WERI-Rb-1 (cell line): ENCODE data around the gene LIN7B.

ENCODE experiments used
- DNase-seq: peaks from one replicate; pipeline ENCODE4 v3.0.0-alpha.2; 2020
- H3K27ac ChIP-seq: fragments of 250-450 bp; sonication (Bioruptor Pico); 2 replicates; pipeline ENCODE4 v1.5.1; 2020; ENCODE audit warnings: mild to moderate bottlenecking, moderate library complexity
- H3K27me3 ChIP-seq: fragments of 250-450 bp; sonication (Bioruptor Pico); 2 replicates; pipeline ENCODE4 v1.5.1; 2021; ENCODE audit warnings: mild to moderate bottlenecking, low read depth, moderate library complexity; ENCODE audit not compliant: insufficient read depth, severe bottlenecking
- H3K36me3 ChIP-seq: fragments of 250-450 bp; sonication (Bioruptor Pico); 2 replicates; pipeline ENCODE4 v1.5.1; 2020; ENCODE audit warnings: mild to moderate bottlenecking, moderate library complexity
- H3K4me3 ChIP-seq: 2 replicates; pipeline ENCODE4 v1.5.1; 2011; ENCODE audit warnings: low read depth, mild to moderate bottlenecking, control low read depth, low read length
- H3K9me3 ChIP-seq: fragments of 250-450 bp; sonication (Bioruptor Pico); 2 replicates; pipeline ENCODE4 v1.5.1; 2021; ENCODE audit warnings: mild to moderate bottlenecking, moderate library complexity; ENCODE audit not compliant: severe bottlenecking
- TF ChIP-seq, protein P1 (sequence below): IDR thresholded peaks from 2 replicates; pipeline ENCODE4 v1.5.1; 2011; ENCODE audit warnings: low read depth, mild to moderate bottlenecking, control low read depth, inconsistent platforms, low read length

LIN7B gene

DNA sequence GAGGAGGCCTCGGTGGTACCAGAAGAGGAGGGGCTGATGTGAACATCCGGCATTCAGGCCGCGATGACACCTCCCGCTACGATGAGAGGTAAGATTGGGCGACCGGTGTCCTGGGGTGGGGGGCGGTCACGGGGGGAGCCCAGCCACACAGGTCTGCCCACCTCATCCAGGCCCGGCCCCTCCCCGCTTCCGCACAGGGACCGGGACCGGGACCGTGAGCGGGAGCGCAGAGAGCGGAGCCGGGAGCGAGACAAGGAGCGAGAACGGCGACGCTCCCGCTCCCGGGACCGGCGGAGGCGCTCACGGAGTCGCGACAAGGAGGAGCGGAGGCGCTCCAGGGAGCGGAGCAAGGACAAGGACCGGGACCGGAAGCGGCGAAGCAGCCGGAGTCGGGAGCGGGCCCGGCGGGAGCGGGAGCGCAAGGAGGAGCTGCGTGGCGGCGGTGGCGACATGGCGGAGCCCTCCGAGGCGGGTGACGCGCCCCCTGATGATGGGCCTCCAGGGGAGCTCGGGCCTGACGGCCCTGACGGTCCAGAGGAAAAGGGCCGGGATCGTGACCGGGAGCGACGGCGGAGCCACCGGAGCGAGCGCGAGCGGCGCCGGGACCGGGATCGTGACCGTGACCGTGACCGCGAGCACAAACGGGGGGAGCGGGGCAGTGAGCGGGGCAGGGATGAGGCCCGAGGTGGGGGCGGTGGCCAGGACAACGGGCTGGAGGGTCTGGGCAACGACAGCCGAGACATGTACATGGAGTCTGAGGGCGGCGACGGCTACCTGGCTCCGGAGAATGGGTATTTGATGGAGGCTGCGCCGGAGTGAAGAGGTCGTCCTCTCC, 6.3 kb upstream of the LIN7B start:
- no peak for DNase-seq
- Histone ChIP-seq H3K27ac (no peak overlapping the region), H3K27me3 (no peaks in the 10 kb centered on the region), H3K4me3 (no peak overlapping the region), H3K36me3 (peaks cover 73% of the 10 kb centered on the region), H3K9me3 (no peaks in the 10 kb centered on the region)
- TF ChIP-seq, protein P1, sequence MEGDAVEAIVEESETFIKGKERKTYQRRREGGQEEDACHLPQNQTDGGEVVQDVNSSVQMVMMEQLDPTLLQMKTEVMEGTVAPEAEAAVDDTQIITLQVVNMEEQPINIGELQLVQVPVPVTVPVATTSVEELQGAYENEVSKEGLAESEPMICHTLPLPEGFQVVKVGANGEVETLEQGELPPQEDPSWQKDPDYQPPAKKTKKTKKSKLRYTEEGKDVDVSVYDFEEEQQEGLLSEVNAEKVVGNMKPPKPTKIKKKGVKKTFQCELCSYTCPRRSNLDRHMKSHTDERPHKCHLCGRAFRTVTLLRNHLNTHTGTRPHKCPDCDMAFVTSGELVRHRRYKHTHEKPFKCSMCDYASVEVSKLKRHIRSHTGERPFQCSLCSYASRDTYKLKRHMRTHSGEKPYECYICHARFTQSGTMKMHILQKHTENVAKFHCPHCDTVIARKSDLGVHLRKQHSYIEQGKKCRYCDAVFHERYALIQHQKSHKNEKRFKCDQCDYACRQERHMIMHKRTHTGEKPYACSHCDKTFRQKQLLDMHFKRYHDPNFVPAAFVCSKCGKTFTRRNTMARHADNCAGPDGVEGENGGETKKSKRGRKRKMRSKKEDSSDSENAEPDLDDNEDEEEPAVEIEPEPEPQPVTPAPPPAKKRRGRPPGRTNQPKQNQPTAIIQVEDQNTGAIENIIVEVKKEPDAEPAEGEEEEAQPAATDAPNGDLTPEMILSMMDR, result no peak

DNA sequence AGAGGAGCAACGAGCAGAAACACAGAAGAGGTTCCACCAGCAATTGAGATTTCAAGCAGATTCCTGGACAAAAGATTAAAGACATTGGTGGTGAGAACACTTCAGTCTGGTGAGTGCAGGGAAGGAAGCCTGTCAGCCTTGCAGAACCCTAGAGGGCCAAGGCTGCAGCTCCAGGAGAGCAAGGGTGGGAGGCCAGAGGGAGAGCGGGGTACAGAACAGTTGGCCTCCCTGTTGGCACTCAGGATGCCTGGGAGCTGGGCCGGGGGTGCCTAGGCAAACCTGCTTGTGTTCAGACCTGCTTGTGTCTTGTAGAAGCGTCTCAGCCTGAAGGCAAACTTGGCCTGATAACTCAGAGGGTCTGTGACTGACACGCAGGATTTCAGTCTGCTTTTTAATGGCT, 5.1 kb upstream of the LIN7B start:
- Histone ChIP-seq H3K9me3 (no peaks in the 10 kb centered on the region), H3K36me3 (peaks cover 62% of the 10 kb centered on the region), H3K27me3 (no peaks in the 10 kb centered on the region), H3K27ac (no peak overlapping the region), H3K4me3 (no peak overlapping the region)
- DNase-seq, result no peak
- TF ChIP-seq, protein P1, result no peak

DNA sequence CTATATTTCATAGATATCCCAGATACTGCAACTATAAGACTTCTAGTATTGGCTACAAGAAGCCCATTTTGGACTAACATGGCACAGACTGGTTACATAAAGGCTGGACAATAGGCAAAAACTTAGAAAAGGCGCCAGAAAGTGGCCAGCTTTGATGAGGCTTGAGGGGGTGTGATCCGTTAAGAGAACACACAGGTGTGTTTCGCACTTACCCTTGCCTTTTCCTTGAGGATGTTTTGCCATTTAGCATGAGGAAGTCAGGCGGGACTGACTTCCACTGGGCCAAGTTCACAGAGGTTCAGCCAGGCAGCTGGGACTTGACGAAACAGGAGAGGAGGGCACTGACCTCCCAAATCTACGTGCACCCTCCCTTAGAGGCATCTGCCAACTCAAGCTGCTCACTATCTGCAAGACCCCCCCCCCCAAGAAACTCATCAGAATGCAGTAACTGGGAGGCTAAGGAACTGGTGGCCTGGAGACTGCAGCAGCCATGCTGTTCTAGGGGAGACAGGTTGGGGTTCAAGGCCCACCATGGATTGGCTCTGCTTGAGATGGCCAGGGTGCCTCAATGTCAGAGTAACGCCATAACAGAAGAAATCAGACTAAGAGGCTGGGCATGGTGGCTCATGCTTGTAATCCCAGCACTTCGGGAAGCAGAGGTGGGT, 4.5 kb upstream of the LIN7B start:
- peaks cover 56% of the 10 kb centered on the region for H3K36me3 ChIP-seq
- no peaks in the 10 kb centered on the region for H3K9me3 ChIP-seq
- TF ChIP-seq, protein P1, result no peak
- no peak overlapping the region for H3K27ac ChIP-seq
- no peak overlapping the region for H3K4me3 ChIP-seq
- H3K27me3 ChIP-seq, result no peaks in the 10 kb centered on the region
- no peak for DNase-seq

DNA sequence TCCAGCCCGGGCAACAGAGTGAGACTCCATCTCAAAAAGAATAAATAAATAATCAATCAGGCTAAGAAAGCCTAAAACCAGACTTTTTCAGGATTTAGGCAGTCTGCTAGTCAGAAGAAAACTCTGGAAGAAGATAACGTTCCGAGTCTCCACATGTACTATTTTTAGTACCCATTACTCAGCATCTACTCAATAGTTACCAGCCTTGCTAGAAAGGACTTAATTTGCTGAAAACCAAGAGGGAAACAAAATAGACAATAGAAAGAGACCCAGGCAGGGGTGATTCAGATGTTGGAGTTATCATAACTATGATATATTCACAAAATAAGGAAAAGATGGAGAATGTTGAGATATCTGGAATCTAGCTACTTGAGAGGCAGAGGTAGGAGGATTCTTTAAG, 3.6 kb upstream of the LIN7B start:
- TF ChIP-seq, protein P1, result no peak

DNA sequence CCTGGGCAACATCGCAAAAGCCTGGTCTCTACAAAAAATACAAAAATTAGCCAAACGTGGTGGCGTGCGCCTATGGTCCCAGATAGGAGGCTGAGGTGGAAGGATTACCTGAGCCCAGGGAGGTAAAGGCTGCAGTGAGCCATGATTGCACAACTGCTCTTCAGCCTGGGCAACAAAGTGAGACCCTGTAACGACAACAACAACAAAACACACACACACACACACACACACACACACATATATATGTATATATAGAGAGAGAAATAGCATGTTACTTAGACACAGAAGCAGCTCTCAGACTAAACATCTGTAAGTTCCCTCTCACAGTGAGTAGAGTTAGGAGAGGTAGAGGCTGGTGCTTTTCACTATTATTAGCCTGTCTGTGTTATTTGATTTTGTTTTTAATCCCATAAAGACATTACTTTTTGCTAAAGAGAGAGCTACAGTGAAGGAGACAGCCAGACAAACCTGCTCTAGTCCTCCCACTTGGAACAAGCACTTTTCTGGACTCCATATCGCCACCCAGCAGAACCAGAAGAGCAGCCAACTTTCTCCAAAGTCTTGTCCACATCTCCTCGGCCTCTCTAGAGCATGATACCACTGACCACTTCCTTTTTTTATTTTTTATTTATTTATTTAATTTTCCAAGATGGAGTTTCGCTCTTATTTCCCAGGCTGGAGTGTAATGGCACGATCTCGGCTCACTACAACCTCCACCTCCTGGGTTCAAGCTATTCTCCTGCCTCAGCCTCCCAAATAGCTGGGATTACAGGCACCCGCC, 2.8 kb upstream of the LIN7B start:
- Histone ChIP-seq H3K4me3 (no peak overlapping the region), H3K27ac (no peak overlapping the region), H3K9me3 (no peaks in the 10 kb centered on the region), H3K36me3 (peaks cover 46% of the 10 kb centered on the region), H3K27me3 (no peaks in the 10 kb centered on the region)
- no peak for DNase-seq
- TF ChIP-seq, protein P1, result no peak

More for the DNA sequence above, 3.6 kb upstream of the LIN7B start:
- no peak for DNase-seq
- Histone ChIP-seq H3K36me3 (peaks cover 48% of the 10 kb centered on the region), H3K4me3 (no peak overlapping the region), H3K27ac (no peak overlapping the region), H3K9me3 (no peaks in the 10 kb centered on the region), H3K27me3 (no peaks in the 10 kb centered on the region)
